ENCODE measurements around the gene GJB3.
"Not testable (repeated sequence)": the region's sequence is repeated elsewhere in the genome, so short reads cannot be mapped to it uniquely, and the experiment has no call there.

GJB3 gene

DNA sequence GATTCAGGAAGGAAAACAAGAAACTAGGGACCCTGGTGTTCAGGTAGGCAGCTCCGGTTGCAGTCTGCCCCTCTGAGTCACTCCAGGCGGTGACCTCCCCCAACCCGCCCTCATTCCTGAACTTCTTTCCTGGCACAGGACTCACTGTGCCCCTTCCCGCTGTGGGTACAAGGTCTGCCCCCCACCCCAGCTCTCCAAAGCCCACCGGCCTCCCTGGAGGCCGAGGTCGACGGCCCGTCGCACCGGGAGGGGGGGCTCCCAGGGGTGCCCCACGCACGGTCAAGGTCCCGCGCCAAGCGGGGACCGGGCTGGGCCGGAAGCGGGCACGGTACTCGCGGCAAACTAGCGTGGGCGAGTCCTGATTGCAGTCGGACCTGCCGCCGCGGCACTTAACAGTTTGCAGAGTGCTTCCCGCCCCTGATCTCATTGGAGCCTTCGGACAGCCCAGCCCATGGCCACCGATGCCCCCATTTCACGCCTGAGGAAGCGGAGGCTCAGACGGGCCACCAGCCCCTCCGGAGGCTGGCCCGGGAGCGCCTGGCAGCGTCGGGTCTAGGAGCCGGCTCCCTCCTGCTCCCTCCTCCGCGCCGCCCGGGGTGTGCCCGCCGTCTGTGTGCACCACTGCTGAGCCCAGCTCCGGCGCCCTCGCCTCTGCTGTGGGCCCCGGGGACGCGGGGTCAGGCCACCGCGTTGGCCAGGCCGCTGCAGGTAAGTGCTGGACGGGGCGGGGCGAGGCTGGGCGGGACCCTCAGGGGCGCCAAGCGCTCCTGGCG lies at the start of gene GJB3:
Gene GJB3, plus strand, starts transcription at position 144 of the 773 bp plus-strand sequence. CDS start 3,549 bp downstream, outside the sequence.
- peak; percentile 44 to 55 for DNase-seq

DNA sequence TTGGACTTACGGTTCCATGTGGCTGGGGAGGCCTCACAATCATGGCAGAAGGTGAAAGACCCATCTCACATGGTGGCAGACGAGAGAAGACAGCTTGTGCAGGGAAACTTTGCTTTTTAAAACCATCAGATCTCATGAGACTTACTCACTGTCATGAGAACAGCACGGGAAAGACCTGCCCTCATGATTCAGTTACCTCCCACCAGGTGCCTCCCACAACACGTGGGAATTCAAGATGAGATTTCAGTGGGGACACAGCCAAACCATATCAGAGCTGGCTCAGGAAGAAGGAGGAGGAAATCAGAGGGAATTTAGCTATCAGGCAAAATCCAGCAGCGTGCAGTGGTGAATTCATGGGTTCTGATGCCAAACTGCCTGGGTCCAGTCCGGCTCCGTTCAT lies 48.2 kb upstream of the GJB3 start:
- not testable (repeated sequence) for DNase-seq

DNA sequence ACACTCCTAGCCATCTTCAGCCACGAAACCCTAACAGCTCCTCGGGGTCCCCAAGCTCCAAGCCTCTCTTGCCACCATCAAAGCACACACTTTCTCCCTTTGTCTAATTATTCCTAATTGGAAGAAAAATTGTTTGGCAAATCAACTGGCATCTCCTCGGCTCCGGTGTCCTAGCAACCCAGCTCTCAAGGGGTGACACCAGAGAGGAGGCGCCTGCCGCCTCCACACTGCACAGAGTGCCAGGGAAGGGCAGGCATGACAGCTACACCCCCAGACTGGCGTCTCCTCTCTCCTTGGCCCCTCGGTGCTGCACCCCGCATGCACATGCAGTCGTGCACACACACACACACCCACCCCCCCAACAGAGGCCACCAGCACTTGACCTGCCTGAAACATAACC lies 44.3 kb upstream of the GJB3 start:
- DNase-seq: no peak

DNA sequence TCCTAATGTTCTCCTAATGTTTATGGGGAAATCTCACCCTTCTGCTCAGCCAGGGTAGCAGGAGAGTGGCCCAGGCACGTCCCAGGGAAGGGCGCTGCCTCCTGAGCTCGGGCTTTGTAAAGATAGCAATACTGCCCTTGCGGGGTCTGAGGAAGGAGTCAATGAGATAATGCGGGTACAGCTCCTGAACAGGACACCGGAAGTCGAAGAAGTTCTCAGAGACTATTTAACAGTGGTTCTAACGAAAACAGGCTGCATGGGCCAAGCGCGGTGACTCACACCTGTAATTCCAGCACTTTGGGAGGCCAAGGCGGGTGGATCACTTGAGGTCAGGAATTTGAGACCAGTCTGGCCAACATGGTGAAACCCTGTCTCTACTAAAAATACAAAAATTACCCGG lies 43.8 kb upstream of the GJB3 start:
- not testable (repeated sequence) for DNase-seq

DNA sequence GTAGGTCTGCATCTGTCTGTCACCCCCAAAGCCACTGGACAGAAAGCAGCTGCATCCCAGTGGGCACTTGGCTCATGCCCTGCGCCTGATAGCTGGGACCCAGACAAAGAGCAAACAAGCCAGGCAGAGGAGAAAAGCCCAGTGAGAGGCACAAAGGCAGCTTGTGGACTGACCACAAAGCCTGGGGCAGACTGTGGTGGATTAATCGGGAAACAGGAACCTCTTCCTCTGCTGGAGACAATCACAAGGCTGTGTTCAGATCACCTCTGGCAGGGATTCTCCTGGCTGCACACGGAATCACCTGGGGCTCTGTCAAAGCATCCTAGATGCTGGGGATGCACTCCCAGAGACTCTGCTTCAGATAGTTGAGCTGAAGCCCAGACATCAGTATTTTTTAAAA lies 41.4 kb upstream of the GJB3 start:
- no peak for DNase-seq

DNA sequence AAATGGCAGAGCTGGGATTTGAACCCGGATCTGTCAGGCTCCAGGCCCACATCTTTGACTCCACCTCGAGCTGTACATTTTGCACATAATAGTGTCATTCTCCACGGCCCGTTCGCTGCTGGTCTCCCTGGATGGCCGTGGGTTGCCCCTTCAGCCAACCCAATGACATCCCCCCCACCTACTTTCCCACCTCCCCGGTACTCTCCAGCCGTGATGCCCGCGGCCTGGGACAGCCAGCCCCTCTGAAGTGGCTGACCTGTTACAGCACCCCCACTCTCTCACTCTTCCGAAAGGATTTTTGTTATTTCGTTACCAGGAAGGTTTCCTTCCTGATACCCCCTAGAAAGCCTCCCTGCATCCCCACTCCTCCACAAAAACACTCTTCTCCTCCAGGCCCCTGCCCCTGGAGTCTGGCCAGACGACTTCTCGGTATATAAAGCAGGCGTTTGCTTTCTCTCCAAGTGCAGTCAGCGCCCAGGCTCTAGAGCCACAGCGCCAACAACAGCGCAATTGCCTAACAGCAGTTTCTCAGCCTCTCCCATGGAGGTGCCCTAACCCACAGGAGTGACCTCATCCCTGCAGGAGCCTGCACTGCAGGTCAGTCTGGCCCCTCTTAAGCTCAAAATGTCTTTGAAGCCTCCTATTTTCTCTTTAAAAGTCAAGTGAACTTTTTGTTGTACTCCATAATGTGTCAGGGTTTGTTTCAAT lies 40.7 kb upstream of the GJB3 start:
- DNase-seq: no peak

DNA sequence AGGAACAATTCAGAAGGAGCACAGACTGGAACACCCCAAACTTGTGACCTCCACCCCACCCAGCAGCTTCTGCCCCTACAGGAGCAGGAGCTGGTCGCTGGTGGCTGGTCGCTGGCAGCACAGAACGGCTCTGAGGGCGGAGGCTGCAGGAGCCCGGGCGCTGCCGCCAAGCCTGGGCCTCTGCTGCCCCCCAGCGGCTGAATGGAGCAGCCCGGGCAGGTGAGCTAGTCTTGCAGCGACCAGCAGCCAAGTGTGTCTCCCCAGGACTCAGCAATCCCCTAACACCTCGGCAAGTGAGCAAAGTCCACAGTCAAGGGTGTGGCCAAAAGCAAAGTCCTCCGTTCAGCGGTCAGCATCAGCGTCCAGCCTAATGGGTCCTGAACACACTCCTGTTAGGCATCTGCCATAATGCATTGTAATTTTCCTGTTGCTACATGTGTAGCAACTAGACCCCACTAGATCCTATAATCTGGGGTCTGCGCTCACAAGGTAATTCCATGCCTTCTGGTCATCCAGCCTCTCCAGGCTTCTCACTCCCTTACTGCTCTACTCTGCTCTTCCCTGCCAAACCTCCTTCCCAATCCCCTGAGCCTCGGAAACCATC lies 38.2 kb upstream of the GJB3 start:
- DNase-seq: peak; percentile 51 to 68

DNA sequence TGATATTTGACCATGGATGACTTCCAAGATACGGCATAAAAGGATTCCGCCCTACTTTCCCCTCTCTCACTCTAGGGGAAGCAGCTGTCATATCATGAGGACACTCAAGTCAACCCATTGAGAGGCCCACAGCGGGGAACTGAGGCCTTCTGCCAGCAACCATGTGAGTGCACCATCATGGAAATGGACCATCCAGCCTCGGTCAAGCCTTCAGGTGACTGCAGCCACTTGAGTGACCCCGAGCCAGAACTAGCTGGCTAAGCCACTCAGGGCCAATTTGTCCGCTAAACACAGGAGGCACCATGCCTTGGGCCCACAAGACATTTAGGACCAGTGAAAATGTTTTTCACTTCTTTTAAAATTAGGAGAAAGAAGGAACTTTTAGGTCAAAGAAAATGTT lies 37.2 kb upstream of the GJB3 start:
- no peak for DNase-seq

DNA sequence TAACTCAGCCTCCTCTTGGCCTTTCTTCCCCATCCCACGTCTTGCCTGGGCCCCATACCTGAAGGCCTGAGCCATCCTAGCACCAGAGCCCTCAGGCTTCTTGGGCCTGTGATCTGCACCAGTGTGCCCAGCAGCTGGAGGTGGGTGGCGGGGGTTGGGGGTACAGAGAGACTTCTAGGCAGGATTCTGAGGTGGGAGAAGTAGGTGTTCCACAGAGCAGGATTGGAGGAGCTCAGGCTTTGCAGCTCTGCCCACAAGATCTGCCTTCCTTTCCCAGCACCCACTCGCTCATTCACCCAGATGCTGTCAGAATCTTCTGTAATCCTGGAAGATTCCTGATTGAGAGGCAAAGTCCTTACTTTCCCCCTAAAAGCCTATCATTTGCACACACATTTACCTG lies 36.2 kb upstream of the GJB3 start:
- DNase-seq: no peak

DNA sequence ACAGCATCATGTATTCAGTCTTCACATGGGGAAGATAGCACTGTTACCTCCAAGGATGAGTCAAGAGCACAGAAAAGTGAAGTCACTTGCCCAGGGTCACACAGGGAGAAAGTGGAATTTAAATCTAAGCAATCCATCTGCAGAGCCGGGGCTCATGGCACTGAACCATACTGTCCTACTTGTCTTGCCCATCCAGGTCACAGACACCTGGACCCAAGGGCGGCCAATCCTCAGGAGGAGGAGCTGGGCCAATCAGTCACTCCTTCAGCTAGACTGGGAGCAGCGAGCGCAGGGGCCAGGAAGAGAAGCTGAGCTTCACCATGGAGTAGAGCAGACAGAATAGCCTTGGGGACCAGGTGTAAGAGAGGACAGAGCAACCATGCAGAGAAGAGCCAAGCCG lies 35.3 kb upstream of the GJB3 start:
- DNase-seq: no peak

DNA sequence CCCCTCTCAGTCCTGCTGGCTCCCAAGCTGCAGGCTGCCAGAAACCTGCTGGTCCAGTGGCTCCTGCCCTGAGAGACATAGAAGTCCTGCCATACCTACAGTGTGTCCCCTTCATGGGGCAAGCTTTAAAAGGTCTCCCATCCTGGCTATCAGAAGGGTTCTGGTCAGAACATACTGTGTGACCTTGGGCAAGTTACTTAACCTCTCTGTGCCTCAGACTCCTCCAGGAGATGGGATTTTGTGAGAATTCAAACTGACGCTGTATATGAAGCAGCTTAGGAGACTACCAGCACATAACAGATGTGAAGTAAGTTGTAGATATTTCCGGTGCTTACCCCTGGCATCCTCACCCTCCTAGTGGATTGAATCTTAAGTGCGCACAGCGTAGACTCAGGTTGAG lies 34.9 kb upstream of the GJB3 start:
- no peak for DNase-seq

DNA sequence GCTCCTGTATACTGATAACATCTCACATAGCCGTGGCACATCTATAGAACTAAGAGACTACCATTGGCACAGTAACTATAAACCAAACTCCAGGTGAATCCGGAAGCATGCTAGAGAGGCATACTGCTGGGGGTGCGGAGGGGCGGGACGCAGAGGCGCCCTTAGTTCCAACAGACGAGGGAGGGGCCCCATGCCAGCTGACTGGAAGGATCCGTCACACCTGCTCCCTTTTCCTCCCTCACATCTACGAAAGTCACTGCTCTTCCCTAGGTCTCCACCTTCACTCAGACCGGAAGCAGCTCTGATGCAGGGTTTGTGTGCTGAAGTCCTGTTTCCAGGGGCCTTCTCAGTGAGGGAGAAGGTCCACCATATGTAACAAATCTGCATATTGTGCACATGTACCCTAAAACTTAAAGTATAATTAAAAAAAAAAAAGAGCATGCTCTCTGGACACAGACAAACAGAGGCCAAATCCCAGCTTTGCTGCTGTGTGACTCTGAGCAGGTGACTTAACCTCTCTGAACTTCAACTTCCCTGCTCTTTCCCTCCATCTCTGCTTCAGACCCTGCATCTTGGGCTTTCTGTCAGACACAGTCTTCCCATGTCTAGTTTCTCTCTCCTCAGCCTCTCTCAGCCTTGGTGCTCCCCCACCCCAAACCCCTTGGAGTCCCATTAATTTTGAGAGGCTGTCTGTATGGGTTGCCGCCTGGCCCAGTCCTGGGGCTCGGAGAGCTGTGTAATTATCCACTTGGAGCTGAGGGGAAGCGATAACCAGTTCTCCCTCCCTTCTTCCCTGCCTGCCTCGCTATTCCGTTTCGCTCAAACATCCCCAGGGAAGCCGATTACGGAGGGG lies 34.0 kb upstream of the GJB3 start:
- no peak for DNase-seq

DNA sequence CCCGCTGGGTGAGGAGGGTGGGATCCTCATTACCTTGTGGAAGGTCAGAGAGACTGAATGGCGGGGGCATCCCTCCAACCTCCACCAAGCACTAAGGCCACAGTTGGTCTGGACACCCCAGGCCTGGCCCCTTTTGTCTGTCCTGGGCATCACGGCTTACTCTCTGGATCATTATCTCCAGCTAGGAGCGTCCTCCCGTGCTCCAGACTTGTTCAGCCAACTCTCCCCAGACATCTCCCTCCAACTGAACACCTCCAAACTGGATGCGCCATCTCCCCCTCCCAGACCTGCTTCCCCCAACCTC lies 33.4 kb upstream of the GJB3 start:
- no peak for DNase-seq

DNA sequence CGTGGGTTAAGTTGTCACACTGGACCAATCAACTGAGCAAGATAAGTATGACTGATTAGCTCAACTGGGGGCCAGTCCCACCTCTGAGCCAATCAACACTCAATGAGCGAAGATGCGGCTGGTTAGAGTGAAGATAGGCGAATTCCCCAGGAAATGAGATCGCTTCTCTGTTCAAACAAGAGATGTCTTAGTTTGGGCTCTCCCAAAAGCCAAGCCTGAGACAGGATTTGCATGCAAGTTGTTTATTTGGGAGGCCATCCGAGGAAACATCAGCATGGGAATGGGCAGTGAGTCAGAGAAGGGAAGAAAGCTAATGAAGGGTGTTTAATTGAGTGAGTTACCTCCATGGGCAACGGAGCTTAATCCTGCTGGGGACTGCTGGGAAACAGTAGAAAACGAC lies 31.0 kb upstream of the GJB3 start:
- DNase-seq: no peak

DNA sequence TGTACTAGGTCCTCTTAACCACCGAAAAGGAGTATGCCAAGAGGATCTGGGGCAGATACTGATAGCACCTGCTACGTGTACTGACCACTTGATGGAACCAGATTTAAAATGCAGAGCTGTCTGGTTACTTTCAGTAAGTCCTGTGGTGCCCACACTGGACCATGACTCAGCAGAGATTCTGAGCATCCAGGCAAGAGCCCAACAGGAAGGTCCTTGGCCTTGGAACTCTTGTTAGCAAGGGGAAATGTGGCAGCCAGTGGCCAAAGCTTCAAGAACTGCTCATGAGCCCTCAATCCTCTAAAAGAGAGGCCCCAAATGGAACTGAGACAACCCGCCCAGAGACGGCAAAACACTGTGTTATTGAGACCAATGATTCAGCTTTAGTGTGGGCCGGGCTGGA lies 30.4 kb upstream of the GJB3 start:
- DNase-seq: no peak

DNA sequence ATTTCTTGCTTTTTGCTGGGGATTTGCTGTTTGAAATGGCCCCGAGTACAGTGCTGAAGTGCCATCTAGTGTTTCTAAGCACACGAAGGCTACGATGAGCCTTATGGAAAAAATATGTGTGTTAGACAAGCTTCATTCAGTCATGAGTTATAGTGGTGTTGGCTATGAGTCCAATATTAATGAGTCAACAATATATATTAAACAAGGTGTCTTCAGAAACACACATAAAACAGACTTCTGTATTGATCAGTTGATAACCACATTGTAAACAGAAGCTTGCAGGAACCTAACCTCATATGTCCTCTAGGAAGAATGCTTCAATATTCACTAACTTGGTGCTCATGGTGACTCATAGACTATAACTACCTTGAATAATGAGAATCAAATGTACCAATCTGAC lies 27.9 kb upstream of the GJB3 start:
- no peak for DNase-seq

DNA sequence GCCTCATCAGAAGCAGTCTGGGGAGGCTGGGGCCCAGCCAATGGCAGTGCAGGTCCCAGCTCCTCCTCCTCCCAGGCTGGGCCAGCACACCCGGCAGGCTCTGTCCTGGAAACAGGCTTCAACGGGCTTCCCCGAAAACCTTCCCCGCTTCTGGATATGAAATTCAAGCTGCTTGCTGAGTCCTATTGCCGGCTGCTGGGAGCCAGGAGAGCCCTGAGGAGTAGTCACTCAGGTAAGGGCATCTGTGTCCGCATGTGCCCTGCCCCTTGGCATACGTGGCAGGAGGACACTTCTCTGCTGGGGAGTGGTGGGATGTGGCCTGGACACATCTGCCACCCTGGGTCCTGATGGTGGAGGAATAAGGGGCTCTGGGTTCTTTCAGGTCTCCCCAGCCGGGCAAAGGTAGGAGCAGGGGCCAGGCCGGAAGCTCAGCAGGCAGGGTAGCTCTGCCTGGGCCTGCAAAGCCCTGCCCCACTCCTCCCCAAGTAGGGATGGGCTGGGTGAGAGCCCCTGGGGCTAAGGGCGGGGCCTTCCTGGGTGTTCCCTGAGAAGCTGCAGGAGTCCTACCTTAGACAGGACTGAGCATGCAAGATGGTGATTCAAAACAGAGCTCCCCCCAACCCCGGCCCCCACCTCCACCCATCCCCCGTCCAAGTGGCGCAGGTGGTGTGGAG lies 25.9 kb upstream of the GJB3 start, which contains the start of gene GJB5:
Gene GJB5, plus strand, starts transcription at position 84 of the 674 bp plus-strand sequence. CDS start 2,284 bp downstream, outside the sequence.
- no peak for DNase-seq

DNA sequence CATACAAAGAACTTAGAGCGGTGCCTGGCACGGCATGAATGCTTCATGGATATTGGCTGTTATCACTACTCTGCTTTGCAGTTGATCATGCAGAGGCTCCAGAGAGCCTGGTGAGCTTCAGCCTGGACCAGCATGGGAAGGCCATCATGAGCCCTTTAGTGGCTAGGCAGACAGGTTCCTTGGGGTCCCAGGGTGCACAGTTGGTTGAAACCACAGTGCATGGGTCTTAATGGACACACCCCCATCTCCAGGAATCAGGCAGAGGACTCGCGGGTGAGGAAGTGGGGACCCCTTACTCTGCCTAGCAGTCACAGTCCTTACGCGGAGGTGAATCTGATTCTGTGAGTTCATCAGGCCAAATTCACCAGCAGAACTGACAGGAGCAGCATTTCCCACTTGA lies 25.1 kb upstream of the GJB3 start:
- DNase-seq: no peak

DNA sequence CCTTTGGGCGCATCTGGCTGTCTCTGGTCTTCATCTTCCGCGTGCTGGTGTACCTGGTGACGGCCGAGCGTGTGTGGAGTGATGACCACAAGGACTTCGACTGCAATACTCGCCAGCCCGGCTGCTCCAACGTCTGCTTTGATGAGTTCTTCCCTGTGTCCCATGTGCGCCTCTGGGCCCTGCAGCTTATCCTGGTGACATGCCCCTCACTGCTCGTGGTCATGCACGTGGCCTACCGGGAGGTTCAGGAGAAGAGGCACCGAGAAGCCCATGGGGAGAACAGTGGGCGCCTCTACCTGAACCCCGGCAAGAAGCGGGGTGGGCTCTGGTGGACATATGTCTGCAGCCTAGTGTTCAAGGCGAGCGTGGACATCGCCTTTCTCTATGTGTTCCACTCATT lies 23.6 kb upstream of the GJB3 start:
- DNase-seq: no peak

DNA sequence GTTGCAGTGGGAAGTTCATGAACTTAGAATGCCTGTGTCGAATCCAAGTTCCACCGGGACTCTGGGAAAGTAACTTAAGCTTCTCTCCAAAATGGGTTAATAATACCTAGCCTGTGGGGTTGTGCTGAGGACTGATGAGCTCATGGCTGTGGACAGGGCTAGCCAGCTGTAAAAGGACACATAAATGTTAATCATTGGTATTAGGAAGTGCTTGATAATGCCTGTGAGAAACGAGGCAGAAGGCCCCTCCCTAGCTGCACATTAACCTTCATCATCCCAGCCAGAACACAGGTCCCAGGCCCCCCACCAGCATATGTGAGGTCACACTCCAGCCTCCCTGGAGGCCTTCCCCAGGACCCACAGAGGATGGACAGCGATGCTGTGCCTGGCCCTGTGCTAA lies 22.3 kb upstream of the GJB3 start:
- no peak for DNase-seq

DNA sequence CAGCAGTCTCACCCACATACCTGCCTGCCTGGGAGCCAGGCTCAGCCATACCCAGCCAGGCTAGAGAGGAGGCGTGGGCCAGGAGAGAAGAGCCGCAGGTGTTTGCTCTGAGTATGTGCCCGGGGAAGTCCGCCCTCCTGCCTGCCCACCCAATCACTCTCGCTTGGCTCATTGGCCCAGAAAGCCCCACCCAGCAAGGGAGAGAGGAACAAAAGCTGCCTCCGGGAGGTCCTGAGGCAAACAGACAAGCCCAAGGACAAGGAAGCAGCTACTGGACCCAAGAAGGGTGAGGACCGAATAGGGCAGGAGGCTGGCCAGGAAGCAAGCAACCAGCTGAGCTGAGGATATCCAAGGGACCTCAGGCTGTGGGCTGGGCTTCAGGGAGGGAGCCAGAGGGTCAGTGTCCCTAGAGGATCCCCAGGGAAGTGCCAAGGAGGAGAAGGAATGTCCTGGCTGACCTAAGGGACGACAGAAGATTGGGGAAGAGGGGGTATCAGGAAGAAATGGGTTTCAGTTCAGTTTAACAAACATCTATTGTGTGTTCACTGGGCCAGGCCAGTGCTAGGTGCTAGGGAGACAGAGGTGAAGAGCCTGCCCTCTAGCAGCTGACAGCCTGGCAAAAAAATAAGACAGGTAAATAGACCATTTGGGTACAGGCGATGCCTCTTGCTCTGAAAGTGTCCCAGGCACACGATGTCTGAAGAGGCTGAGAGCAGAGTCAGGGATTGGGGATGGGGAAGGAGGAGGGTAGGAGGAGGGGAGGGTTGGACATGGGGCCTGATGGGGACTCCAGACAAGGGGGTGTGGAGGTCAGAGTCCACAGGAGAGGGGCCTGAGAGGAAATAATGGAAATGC lies 21.3 kb upstream of the GJB3 start, which contains the start of gene GJB4:
Gene GJB4, plus strand, starts transcription at position 238 of the 855 bp plus-strand sequence. CDS start 1,515 bp downstream, outside the sequence.
- DNase-seq: no peak
